ENCODE results near the gene TEX35. TPM values are rescaled to one million over a fixed set of nuclear protein-coding genes. Genes with fewer than 3 reads are reported as not detected.

Gene TEX35
- not detected for total RNA-seq
- long read RNA-seq, result 0 reads

GRCh38 chr1:178512566-178513277 is at the start of gene TEX35:
Gene TEX35 (plus strand): TSS chr1:178513109. CDS start chr1:178513189, 80 bp downstream.
- DNase-seq (ENCODE audit: low spot score), result no peak

DNA sequence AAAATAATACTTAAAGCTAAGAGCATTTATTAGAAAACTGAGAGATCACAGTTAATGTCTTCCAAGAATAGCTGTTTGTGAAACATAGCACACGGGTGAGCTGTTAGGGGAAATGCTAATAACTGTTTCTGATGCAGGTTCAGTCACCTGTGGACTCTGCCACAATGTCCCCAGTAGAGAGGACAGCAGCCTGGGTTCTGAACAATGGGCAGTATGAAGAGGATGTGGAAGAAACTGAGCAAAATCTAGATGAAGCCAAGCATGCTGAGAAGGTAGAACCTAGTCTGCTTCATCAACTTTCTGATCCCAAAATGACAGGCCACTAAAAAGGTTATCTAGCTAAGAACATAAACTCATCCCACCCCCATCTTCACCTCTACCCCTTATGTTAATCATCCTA is 48.8 kb upstream of the TEX35 start:
- DNase-seq (ENCODE audit: low spot score), result no peak

- DNase-seq (ENCODE audit: low spot score), result no peak
Observed at GRCh38 chr1:178464566-178464965, 48.3 kb upstream of the TEX35 start.

DNA sequence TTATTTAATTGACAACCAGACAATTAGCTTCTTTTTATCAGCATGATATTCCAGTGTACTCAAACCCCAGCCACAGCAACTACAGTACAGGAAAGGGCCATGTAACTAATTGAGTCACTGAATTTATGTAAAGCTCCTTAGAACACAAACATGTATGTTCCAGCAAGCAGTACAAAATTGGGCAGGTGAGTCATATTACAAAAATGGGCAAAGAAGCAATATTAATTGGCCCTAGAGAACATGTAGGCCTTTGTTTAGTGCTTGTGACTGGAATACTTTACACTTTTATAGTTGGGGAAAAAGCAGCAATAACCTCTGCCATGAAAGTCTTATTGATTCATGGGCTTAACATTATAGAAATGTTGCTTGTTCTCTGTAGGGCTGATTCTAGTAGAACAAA is 47.9 kb upstream of the TEX35 start:
- no peak for DNase-seq (ENCODE audit: low spot score)

- no peak for DNase-seq (ENCODE audit: low spot score)
Observed at GRCh38 chr1:178467837-178468236, 45.1 kb upstream of the TEX35 start.

GRCh38 chr1:178470411-178470960 is 42.4 kb upstream of the TEX35 start:
- DNase-seq (ENCODE audit: low spot score), result no peak

- no peak for DNase-seq (ENCODE audit: low spot score)
Observed at GRCh38 chr1:178472531-178472930, 40.4 kb upstream of the TEX35 start.

DNA sequence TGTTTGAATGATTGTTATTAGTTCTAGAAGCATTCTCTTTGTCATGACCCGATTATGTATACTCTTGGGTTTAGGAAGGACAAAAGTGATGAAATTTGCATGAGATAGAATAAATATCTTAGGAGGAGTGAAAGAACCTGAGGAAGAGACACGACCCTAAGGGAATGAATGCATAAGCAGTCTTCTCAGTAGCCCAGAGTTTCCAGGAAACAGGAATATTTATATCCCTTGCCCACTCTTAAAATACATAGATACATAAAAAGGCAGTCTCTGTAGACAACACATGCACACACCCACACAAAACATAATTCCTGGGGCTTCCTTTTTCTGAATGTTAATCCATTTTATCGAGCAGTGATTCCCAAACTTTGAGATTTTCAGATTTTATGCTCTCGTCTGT is 35.5 kb upstream of the TEX35 start:
- no peak for DNase-seq (ENCODE audit: low spot score)

GRCh38 chr1:178477841-178478240 is 35.1 kb upstream of the TEX35 start:
- DNase-seq (ENCODE audit: low spot score), result no peak

GRCh38 chr1:178483251-178483957 is 29.5 kb upstream of the TEX35 start:
- no peak for DNase-seq (ENCODE audit: low spot score)

DNA sequence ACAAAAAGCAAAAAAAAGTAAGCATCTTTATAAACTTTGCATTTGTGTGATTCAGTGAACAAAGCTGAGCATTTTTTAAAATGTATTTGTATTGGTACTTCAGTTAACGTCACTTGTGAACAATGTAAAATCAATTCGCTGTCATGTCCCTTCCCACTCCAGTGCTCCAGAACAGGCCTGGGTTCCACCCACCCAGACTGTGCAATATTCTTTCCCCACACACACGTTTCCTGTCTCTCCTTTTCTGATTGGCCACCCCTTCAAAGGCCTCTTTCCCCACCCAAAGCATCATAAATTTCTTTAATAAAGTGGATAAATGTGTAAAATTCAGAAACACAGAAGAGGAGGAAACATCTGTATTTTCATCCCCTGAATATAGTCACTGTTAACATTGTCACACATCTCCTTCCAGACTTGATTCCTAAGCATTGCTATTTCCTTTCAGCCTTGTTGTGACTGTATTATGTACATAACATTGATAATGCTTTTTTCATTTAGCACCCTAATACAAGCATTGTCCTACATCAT is 28.1 kb upstream of the TEX35 start:
- DNase-seq (ENCODE audit: low spot score), result no peak

- DNase-seq (ENCODE audit: low spot score), result no peak
Observed at GRCh38 chr1:178485541-178485981, 27.3 kb upstream of the TEX35 start.

DNA sequence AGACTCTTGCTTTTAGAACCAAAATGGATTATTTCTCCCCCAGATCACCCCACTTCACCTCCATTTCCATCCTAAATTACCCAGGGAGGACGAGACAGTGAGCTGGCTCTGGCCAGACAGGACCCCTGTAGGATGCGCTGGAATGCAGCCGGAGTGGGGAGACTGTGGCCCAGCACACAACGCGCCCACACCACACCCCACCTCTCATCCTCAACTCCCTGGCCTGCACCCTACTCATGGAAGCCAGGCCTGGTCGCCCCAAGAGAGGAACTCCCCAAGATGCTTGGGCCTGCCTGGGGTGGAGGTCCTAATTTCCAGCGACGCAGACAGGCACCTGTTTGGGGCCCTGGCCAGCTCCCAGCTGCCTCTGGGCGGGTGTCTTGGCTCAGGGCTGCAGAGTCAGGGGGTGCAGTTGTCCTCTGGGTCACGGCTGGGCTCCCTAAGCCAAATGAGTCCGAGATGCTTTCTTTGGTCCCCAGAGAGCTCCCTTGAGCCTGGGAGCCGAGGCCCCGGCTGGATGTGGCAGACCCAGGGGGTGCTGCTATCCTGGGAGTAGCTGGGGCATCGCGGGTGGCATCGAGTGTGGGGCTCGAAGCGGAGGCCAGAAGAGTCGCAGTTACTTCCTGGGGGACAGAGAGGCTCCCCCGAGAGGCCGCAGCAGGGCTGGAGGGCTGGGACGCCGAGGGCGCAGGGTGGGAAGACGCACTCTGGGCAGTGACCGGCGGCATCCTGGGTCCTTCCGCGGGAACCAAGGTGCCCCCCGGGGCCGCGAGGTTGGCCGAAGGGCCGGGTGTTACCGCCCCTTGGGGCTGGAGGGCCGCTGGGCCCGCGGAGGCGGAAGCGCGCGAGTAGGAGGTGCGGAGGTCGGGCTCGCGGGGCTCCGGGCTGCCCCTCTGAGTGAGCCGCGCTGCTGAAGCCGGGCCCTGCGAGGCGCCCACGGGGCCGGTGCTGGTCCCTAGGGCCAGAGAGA is 26.5 kb upstream of the TEX35 start:
- DNase-seq (ENCODE audit: low spot score), result no peak

- no peak for DNase-seq (ENCODE audit: low spot score)
Observed at GRCh38 chr1:178487070-178487615, 25.8 kb upstream of the TEX35 start.

- no peak for DNase-seq (ENCODE audit: low spot score)
Observed at GRCh38 chr1:178488393-178488792, 24.5 kb upstream of the TEX35 start.

- no peak for DNase-seq (ENCODE audit: low spot score)
Observed at GRCh38 chr1:178489399-178489798, 23.5 kb upstream of the TEX35 start.

DNA sequence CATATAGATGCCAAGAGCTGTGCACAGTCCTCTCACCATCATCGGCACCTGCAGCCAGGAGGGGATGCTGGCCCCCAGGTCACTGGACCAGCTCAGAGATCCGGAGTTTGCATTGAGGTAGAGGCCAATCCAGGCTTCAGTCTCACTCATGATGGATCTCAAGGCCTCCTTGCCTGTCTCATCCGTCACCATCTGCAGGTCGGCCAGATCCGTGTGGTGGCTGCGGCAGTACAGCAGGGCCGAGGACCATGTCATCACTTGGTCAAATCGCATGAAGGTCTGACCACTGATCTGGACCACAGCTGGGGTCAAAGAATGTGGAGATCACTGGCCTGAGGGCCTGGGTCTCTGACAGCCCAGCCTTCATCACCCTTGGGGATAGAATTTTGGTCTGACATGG is 22.8 kb upstream of the TEX35 start:
- DNase-seq (ENCODE audit: low spot score), result no peak

DNA sequence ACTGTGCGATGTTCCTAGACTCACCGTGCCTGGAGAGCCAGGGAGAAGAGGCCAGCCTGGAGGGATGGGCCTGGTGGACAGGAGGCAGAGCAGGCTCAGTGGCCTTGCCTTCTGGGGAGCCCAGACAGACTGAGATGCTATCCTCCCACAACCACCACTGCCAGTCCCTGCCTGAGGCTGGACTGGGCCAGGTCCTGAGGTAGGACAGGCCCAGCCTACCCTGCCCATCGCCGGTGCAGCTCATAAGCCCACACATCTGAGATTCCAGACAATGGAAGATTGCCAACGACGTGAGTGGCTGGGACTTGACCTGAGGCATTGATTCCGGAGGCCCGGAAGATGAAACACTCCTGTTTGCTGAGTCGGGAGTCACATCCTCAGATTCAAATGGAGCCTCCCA is 21.9 kb upstream of the TEX35 start:
- DNase-seq (ENCODE audit: low spot score), result no peak

- DNase-seq (ENCODE audit: low spot score), result no peak
Observed at GRCh38 chr1:178491721-178492120, 21.2 kb upstream of the TEX35 start.

DNA sequence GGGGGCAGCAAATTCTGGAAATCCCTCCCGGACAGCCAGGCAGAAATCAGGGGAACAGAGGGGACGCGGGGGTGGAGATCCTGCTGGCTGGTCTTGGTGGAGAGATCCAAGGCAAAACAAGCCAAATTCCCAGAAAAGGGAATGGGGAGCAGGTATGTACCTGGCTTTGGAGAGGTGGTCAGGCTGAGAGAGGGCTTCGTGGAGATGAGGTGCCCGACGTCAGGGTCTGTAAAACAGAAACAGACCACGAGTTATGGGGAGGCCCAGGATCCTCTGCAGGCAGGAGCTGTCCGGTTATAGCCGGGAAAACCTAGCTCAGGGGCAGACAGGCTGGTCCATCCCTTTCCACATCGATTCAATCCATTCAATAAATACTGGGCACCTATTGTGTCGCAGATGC is 20.6 kb upstream of the TEX35 start:
- no peak for DNase-seq (ENCODE audit: low spot score)

DNA sequence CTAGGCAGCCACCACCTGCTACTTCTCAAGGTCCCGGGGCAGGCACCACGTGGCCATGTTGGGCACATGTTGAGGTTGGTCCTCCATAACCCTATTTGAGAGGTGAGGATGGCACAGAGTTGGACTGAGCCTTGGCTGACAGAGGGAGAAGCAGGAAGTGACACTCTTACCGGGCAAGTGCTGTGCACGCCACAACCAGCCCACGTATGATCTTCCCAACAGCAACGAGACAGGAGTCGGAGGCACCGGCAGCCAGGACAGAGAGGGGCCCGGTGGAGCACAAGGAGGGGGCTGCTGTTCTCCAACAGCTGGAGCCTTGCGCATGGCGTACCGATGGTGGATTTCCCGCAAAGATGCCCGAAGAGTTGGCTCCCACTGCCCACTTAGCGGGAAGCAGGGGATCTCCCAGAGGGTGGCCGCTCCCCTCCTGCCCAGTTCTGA is 19.6 kb upstream of the TEX35 start:
- no peak for DNase-seq (ENCODE audit: low spot score)
